ENCODE results near the gene SERPINH1. TPM values are rescaled to one million over a fixed set of nuclear protein-coding genes. Genes with fewer than 3 reads are reported as not detected.

The SERPINH1 gene
- total and polyA plus RNA-seq, 7 experiments from 2014 or later: 2.9 to 19.9 (median 7.8) TPM

DNA sequence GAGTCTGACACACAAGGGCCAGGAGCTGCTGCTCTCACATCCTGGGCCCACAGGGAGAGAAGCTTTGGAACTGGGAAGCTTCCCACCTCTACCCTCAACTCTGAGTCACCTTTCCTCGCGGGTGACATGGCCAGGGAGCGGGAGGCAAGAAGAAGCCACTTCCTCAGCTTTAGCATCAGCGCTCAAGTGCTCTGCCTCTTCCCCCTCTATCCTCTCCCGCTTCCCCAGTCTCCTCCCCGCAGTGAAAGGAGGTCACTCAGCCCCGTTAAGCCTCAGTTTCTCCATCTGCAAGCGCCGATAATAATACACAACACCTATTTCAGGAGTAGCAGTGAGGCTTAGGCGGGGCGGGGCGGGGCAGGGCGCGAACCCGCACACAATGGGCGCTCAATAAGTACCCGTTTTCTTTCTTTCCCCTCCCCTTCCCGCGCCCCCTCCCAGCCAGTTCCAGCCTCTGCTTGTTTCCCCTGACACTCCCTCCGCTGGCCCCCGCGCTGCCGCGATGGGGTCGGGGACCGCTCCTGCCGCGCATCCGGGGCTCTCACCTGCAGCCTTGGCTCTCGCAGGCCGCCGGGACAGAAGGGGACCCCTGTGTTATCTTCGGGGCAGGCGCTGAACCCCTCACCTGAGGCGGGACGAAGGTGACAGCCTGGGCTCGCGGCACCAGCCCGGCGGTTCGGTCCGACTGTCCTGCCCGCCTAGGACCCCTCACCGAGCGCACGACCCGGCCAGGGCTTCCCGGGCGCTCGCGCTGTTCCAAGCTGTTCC is 37.2 kb upstream of the SERPINH1 start:
- Histone ChIP-seq H3K27ac (ENCODE audit: low read depth, low read length) (peak overlapping the region; percentile 10), H3K4me1 (ENCODE audit: control insufficient read depth in 2 of 2, insufficient read depth in 2 of 2, low read length in 2 of 2) (peaks cover 0 to 16% of the 10 kb centered on the region in 2 donors), H3K27me3 (ENCODE audit: control insufficient read depth in 2 of 2, insufficient read depth in 2 of 2, low read length in 2 of 2) (no peaks in the 10 kb centered on the region), H3K4me3 (ENCODE audit: low read length) (peak overlapping the region; percentile 61), H3K9me3 (ENCODE audit: control insufficient read depth in 2 of 3, low read length in 3 of 3) (no peaks in the 10 kb centered on the region), H3K36me3 (ENCODE audit: control insufficient read depth in 2 of 3, insufficient read depth in 3 of 3, low read length in 3 of 3) (no peaks in the 10 kb centered on the region)
- ChIA-PET POLR2A (interaction anchor here (0.6 to 1.9 kb wide), 5 partner anchors 16 to 124 kb away, joined by 3 to 5 read pairs (median 4); no protein-coding TSS in a partner anchor), CTCF (interaction anchor here (0.7 to 4.5 kb wide), 5 partner anchors 37 to 245 kb away, joined by 3 to 28 read pairs (median 4); no protein-coding TSS in a partner anchor)
- Mint-ChIP-seq H3K4me3 (peak overlapping the region; percentile 71 to 90 (median 84)), H3K27ac (peak overlapping the region in 6 of 9 donors; percentile 9 to 89 (median 48)), H3K4me1 (peaks cover 10 to 36% (median 28%) of the 10 kb centered on the region in 7 donors), H3K27me3 (peaks cover 0 to 24% (median 0%) of the 10 kb centered on the region in 5 donors), H3K9me3 (no peaks in the 10 kb centered on the region), H3K36me3 (no peaks in the 10 kb centered on the region)
- no peak for ATAC-seq
- intact Hi-C loops (cut with micrococcal nuclease): loop anchor here (1.0 to 5.0 kb wide), 7 partner anchors 17 to 857 kb away; partner anchors contain the start of genes GVQW3 (in 1 of the 2) and THAP12 (in 1 of the 2)
- DNase-seq: peak in 8 of 9 donors; percentile 21 to 44 (median 28)

DNA sequence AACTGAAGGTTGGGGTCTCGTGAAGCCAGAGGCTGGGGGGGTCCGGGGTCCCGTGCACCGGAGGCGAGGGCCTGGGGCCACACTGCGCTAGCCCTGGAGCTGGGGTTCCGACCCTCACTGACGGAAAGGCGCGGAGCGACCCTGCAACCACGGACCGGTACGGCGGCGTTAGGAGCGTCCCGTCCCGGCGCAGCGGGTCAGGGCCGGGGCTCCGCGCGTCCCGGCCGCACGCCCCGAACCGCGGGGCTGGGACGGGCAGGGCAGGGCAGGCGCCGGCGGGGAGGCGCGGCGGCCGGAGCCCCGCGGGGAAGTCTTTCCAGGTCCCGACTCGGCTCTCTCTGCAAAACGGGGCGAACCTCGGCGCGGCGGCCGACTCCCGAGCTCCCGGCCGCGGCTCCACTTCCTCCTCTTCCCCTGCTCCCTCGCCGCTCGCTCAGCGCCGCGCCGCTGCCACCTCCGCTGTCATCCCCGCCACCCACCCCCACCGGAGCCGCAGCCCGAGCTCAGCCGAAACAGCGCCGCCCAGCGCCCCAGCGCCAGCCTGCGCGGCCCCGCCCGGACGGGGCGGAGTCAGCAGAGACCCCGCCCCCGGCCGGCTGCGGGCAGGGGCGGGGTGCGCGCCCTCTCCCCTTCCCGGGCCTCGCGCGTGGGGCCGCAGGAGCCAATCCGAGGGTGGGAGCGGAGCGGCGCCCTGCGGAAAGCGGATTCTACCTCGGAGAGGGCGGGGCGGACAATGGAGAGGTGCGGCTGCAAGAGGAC is 36.4 kb upstream of the SERPINH1 start, which contains the start of gene GDPD5:
TSS of gene GDPD5 (minus strand) at position 509 of the 759 bp plus-strand sequence. CDS start 48,206 bp downstream, outside the sequence.
- Mint-ChIP-seq H3K4me3 (peak within 1 kb of the TSS; percentile 71 to 90 (median 84)), H3K36me3 (no peaks in the 10 kb centered on the region), H3K9me3 (no peaks in the 10 kb centered on the region), H3K27me3 (peaks cover 0 to 24% (median 0%) of the 10 kb centered on the region in 5 donors), H3K27ac (peak within 1 kb of the TSS; percentile 41 to 89 (median 74)), H3K4me1 (peaks cover 10 to 35% (median 29%) of the 10 kb centered on the region in 7 donors)
- ChIA-PET CTCF (interaction anchor here (0.8 to 4.5 kb wide), 5 partner anchors 52 to 246 kb away, joined by 3 to 28 read pairs (median 4); no protein-coding TSS in a partner anchor), POLR2A (interaction anchor here (0.6 to 1.9 kb wide), 6 partner anchors 9 to 125 kb away, joined by 3 to 5 read pairs (median 4); no protein-coding TSS in a partner anchor)
- H3K4me3 ChIP-seq (ENCODE audit: low read length): peak within 1 kb of the TSS; percentile 61
- no peaks in the 10 kb centered on the region for H3K36me3 ChIP-seq (ENCODE audit: control insufficient read depth in 2 of 3, insufficient read depth in 3 of 3, low read length in 3 of 3)
- ATAC-seq: peak; percentile 99
- H3K4me1 ChIP-seq (ENCODE audit: control insufficient read depth in 2 of 2, insufficient read depth in 2 of 2, low read length in 2 of 2): peaks cover 0 to 16% of the 10 kb centered on the region in 2 donors
- H3K27ac ChIP-seq (ENCODE audit: low read depth, low read length): peak within 1 kb of the TSS; percentile 71
- no peaks in the 10 kb centered on the region for H3K27me3 ChIP-seq (ENCODE audit: control insufficient read depth in 2 of 2, insufficient read depth in 2 of 2, low read length in 2 of 2)
- DNase-seq: peak; percentile 86 to 97 (median 91)
- no peaks in the 10 kb centered on the region for H3K9me3 ChIP-seq (ENCODE audit: control insufficient read depth in 2 of 3, low read length in 3 of 3)
- intact Hi-C loops (cut with micrococcal nuclease): loop anchor here (1.0 to 5.0 kb wide), 10 partner anchors 17 to 857 kb away; partner anchors contain the start of genes RPS3 (in 2 of the 2), GVQW3 (in 1 of the 2), SERPINH1 (in 1 of the 2) and THAP12 (in 1 of the 2)

DNA sequence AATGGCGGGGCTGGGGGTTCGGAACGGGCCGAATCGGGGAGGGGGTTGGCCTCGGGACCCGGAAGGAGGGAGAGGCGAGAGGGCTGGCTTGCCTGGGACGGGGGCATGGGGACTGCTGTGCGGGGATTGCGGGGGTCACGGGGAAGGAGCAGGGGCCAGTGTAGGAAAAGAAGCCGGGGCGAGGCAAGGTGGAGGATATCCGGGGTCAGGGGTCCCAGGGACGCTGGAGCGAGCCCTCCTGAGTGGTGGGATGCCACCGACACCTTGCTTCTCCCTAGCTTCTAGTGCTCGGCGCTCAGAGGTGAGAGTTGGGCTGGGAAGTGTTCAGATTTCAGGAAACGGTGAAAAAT is 35.9 kb upstream of the SERPINH1 start:
- ChIA-PET POLR2A (interaction anchor here (0.6 to 1.9 kb wide), 4 partner anchors 9 to 96 kb away, joined by 3 to 5 read pairs (median 4); no protein-coding TSS in a partner anchor), CTCF (interaction anchor here (0.8 to 4.5 kb wide), 5 partner anchors 51 to 246 kb away, joined by 3 to 28 read pairs (median 4); no protein-coding TSS in a partner anchor)
- H3K36me3 Mint-ChIP-seq: no peaks in the 10 kb centered on the region
- H3K4me3 Mint-ChIP-seq: peak overlapping the region; percentile 71 to 89 (median 84)
- H3K9me3 Mint-ChIP-seq: no peaks in the 10 kb centered on the region
- Histone ChIP-seq H3K27me3 (ENCODE audit: control insufficient read depth in 2 of 2, insufficient read depth in 2 of 2, low read length in 2 of 2) (no peaks in the 10 kb centered on the region), H3K36me3 (ENCODE audit: control insufficient read depth in 2 of 3, insufficient read depth in 3 of 3, low read length in 3 of 3) (no peaks in the 10 kb centered on the region), H3K27ac (ENCODE audit: low read depth, low read length) (peak overlapping the region; percentile 71), H3K9me3 (ENCODE audit: control insufficient read depth in 2 of 3, low read length in 3 of 3) (no peaks in the 10 kb centered on the region), H3K4me3 (ENCODE audit: low read length) (peak overlapping the region; percentile 61), H3K4me1 (ENCODE audit: control insufficient read depth in 2 of 2, insufficient read depth in 2 of 2, low read length in 2 of 2) (peaks cover 0 to 16% of the 10 kb centered on the region in 2 donors)
- ATAC-seq (no peak), DNase-seq (no peak)
- H3K27ac Mint-ChIP-seq: peak overlapping the region; percentile 41 to 87 (median 71)
- peaks cover 0 to 24% (median 0%) of the 10 kb centered on the region in 5 donors for H3K27me3 Mint-ChIP-seq
- intact Hi-C loops (cut with micrococcal nuclease): loop anchor here (1.0 to 5.0 kb wide), 7 partner anchors 36 to 856 kb away; partner anchors contain the start of genes RPS3 (in 2 of the 2), GVQW3 (in 1 of the 2), SERPINH1 (in 1 of the 2) and THAP12 (in 1 of the 2)
- H3K4me1 Mint-ChIP-seq: peaks cover 10 to 40% (median 29%) of the 10 kb centered on the region in 7 donors

DNA sequence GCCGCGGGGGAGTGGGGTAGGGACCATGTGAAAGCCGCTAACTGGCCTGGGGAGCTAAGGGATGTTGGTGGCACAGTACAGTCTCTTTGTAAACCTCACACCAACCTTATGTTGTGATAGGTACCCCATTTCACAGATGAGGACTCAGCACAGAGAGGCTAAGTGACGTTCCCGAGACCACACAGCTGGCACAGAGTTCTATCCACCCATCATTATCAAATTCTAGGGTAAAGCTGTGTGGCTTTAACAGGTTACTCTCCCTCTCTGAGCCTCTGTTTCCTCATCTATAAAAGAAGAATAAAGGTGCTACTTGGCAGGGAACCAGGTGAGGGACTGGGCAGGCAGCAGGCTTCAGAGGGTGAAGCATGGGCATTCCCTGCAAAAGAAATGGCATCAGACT is 34.9 kb upstream of the SERPINH1 start:
- Histone ChIP-seq H3K36me3 (ENCODE audit: control insufficient read depth in 2 of 3, insufficient read depth in 3 of 3, low read length in 3 of 3) (no peaks in the 10 kb centered on the region), H3K27me3 (ENCODE audit: control insufficient read depth in 2 of 2, insufficient read depth in 2 of 2, low read length in 2 of 2) (no peaks in the 10 kb centered on the region), H3K4me3 (ENCODE audit: low read length) (no peak overlapping the region), H3K27ac (ENCODE audit: low read depth, low read length) (no peak overlapping the region), H3K4me1 (ENCODE audit: control insufficient read depth in 2 of 2, insufficient read depth in 2 of 2, low read length in 2 of 2) (peaks cover 2 to 19% of the 10 kb centered on the region in 2 donors), H3K9me3 (ENCODE audit: control insufficient read depth in 2 of 3, low read length in 3 of 3) (no peaks in the 10 kb centered on the region)
- H3K27ac Mint-ChIP-seq: peak overlapping the region; percentile 37 to 80 (median 59)
- no peak for DNase-seq
- intact Hi-C loops (cut with micrococcal nuclease): loop anchor here (2.0 to 5.0 kb wide), 4 partner anchors 55 to 855 kb away; partner anchors contain the start of genes RPS3 (in 2 of the 2), GVQW3 (in 1 of the 2) and THAP12 (in 1 of the 2)
- no peak for ATAC-seq
- ChIA-PET POLR2A (no interaction called here), CTCF (interaction anchor here (8.7 to 8.8 kb wide), 2 partner anchors 83 to 140 kb away, joined by 93 to 147 read pairs; no protein-coding TSS in a partner anchor)
- peak overlapping the region; percentile 71 to 89 (median 84) for H3K4me3 Mint-ChIP-seq
- peaks cover 16 to 49% (median 35%) of the 10 kb centered on the region in 7 donors for H3K4me1 Mint-ChIP-seq
- H3K27me3 Mint-ChIP-seq: peaks cover 0 to 24% (median 0%) of the 10 kb centered on the region in 5 donors
- no peaks in the 10 kb centered on the region for H3K36me3 Mint-ChIP-seq
- no peaks in the 10 kb centered on the region for H3K9me3 Mint-ChIP-seq

DNA sequence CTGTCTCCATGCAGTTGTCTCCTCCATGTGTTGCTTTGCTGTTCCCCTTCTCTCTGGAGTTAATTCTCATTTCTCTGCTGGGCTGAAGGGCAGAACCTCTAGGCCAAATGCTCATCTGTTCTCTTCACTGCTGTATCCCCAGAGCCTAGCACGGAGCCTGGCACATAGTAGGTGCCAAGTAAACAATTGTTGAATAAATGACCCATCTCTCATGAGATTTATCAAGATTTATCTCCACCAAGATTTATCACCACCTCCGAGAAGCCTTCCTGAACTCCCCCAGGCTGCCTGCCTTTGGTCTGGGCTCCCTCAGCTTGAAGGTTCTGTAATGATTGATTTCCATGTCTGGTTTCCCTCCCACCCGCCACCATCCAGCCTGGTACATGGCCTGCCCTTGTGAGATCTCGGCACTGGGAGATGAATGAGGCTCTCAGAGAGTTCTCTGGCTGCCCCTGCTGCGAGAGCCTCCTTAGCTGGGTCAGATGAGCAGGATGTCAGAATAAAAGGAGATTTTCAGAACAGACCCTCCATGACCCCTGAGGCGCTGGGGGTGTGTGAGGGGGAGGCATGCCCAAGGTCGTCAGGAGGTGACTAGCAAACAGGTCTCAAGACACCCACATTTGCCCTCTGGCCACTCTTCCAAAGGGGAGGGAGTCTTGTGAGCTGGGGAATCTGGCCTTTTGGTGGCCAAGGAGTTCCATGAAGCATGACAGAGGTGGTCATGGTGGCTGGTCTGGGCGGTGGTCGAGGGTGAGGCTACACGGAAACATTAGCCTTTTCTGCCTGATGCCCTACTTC is 33.9 kb upstream of the SERPINH1 start:
- no peaks in the 10 kb centered on the region for H3K9me3 Mint-ChIP-seq
- intact Hi-C loops (cut with micrococcal nuclease): loop anchor here (2.0 to 5.0 kb wide), 4 partner anchors 54 to 854 kb away; partner anchors contain the start of genes RPS3 (in 2 of the 2), GVQW3 (in 1 of the 2) and THAP12 (in 1 of the 2)

More for the DNA sequence above, 33.9 kb upstream of the SERPINH1 start:
- peaks cover 18 to 52% (median 35%) of the 10 kb centered on the region in 7 donors for H3K4me1 Mint-ChIP-seq
- ATAC-seq (no peak), DNase-seq (no peak)
- Histone ChIP-seq H3K9me3 (ENCODE audit: control insufficient read depth in 2 of 3, low read length in 3 of 3) (no peaks in the 10 kb centered on the region), H3K4me1 (ENCODE audit: control insufficient read depth in 2 of 2, insufficient read depth in 2 of 2, low read length in 2 of 2) (peaks cover 5 to 21% of the 10 kb centered on the region in 2 donors), H3K27ac (ENCODE audit: low read depth, low read length) (no peak overlapping the region), H3K27me3 (ENCODE audit: control insufficient read depth in 2 of 2, insufficient read depth in 2 of 2, low read length in 2 of 2) (no peaks in the 10 kb centered on the region), H3K4me3 (ENCODE audit: low read length) (no peak overlapping the region), H3K36me3 (ENCODE audit: control insufficient read depth in 2 of 3, insufficient read depth in 3 of 3, low read length in 3 of 3) (no peaks in the 10 kb centered on the region)
- CTCF ChIA-PET: interaction anchor here (8.7 to 8.8 kb wide), 2 partner anchors 84 to 141 kb away, joined by 93 to 147 read pairs; no protein-coding TSS in a partner anchor
- POLR2A ChIA-PET: no interaction called here
- peak overlapping the region; percentile 8 to 89 (median 80) for H3K4me3 Mint-ChIP-seq
- H3K27ac Mint-ChIP-seq: peak overlapping the region in 7 of 9 donors; percentile 14 to 75 (median 41)
- H3K27me3 Mint-ChIP-seq: peaks cover 0 to 26% (median 0%) of the 10 kb centered on the region in 5 donors
- no peaks in the 10 kb centered on the region for H3K36me3 Mint-ChIP-seq

Measured in naive thymus-derived CD4-positive, alpha-beta T cell (primary cell).